ENCODE results near the gene IL1RL2. TPM values are rescaled to one million over a fixed set of nuclear protein-coding genes. Genes with fewer than 3 reads are reported as not detected.

IL1RL2 gene
- total RNA-seq, 1 experiment from 2014 or later, result not detected

GRCh38 chr2:102194609-102195268 lies 7.9 kb downstream of the IL1RL2 start:
- no peaks in the 10 kb centered on the region for H3K4me1 ChIP-seq (ENCODE audit: control insufficient read depth, insufficient read depth, low read length)
- DNase-seq (ENCODE audit: low read depth, low spot score) (no peak), ATAC-seq (no peak)
- in situ Hi-C loops (cut with HindIII; ENCODE audit: low pct_unique_long_range_greater_than_20kb, low sequenced_read_pairs), result no loop called here
- ChIA-PET POLR2A (no interaction called here), CTCF (no interaction called here)
- no peak for TF ChIP-seq POLR2AphosphoS5 (IDR thresholded peaks at IDR 0.05; ENCODE audit: low read depth, low read length)
- TF ChIP-seq CTCF (IDR thresholded peaks at IDR 0.05), result no peak
- TF ChIP-seq SIN3A (IDR thresholded peaks at IDR 0.05; ENCODE audit: borderline replicate concordance, insufficient read depth, low read depth, low read length), result no peak
- no peak overlapping the region for H3K27ac ChIP-seq (ENCODE audit: low read length)
- H3K9me3 ChIP-seq (ENCODE audit: control insufficient read depth, insufficient read depth, low read depth, low read length), result no peaks in the 10 kb centered on the region
- no peaks in the 10 kb centered on the region for H3K27me3 ChIP-seq (ENCODE audit: control insufficient read depth, insufficient read depth, low read length)
- H3K36me3 ChIP-seq (ENCODE audit: control insufficient read depth, insufficient read depth, low read length), result no peaks in the 10 kb centered on the region
- BruUV-seq (replicated peaks), result no TSS peak
- intact Hi-C loops (cut with micrococcal nuclease; ENCODE audit: unreplicated experiment), result no loop called here
- no peak overlapping the region for H3K4me3 ChIP-seq (ENCODE audit: low read depth in 2 of 2, low read length in 2 of 2)

- no peak for TF ChIP-seq REST (IDR thresholded peaks at IDR 0.05; ENCODE audit: insufficient read depth in 1 of 2, low read depth in 2 of 2, low read length in 1 of 2)
- no peak for TF ChIP-seq SIN3A (IDR thresholded peaks at IDR 0.05; ENCODE audit: borderline replicate concordance, insufficient read depth, low read depth, low read length)
- no peak for TF ChIP-seq CTCF (IDR thresholded peaks at IDR 0.05)
- no peak for TF ChIP-seq POLR2AphosphoS5 (IDR thresholded peaks at IDR 0.05; ENCODE audit: low read depth, low read length)
- no peak for TF ChIP-seq TCF7L2 (IDR thresholded peaks at IDR 0.05; ENCODE audit: low read depth, low read length)
- ChIA-PET CTCF (no interaction called here), POLR2A (no interaction called here)
- Histone ChIP-seq H3K9me3 (ENCODE audit: control insufficient read depth, insufficient read depth, low read depth, low read length) (no peaks in the 10 kb centered on the region), H3K4me3 (ENCODE audit: low read depth in 2 of 2, low read length in 2 of 2) (no peak overlapping the region), H3K36me3 (ENCODE audit: control insufficient read depth, insufficient read depth, low read length) (no peaks in the 10 kb centered on the region), H3K4me1 (ENCODE audit: control insufficient read depth, insufficient read depth, low read length) (no peaks in the 10 kb centered on the region), H3K27me3 (ENCODE audit: control insufficient read depth, insufficient read depth, low read length) (no peaks in the 10 kb centered on the region), H3K27ac (ENCODE audit: low read length) (no peak overlapping the region)
- DNase-seq (ENCODE audit: low read depth, low spot score) (no peak), ATAC-seq (no peak)
- intact Hi-C loops (cut with micrococcal nuclease; ENCODE audit: unreplicated experiment), result no loop called here
- BruUV-seq (replicated peaks), result no TSS peak
- in situ Hi-C loops (cut with HindIII; ENCODE audit: low pct_unique_long_range_greater_than_20kb, low sequenced_read_pairs), result no loop called here
These were observed 10.7 kb downstream of the IL1RL2 start for GRCh38 chr2:102197389-102198137.
